Stimulated activated naive CD8-positive, alpha-beta T cell treated with anti-CD3 and anti-CD28 coated beads, Interleukin-15, Interleukin-2, amounts not matched to agents 100 ng/mL and 50 ng/mL, for 24 hours (primary cell): Measurements from ENCODE around the gene UNC93A.
"Not testable (repeated sequence)": the region's sequence is repeated elsewhere in the genome, so short reads cannot be mapped to it uniquely, and the experiment has no call there.

ENCODE experiments used
- H3K27ac Mint-ChIP-seq: one replicate; pipeline ENCODE4 v1.8.0; 2021; ENCODE audit warnings: mild to moderate bottlenecking, mixed read lengths
- H3K27me3 Mint-ChIP-seq: one replicate; pipeline ENCODE4 v1.8.0; 2021; ENCODE audit warnings: mixed read lengths
- H3K36me3 Mint-ChIP-seq: one replicate; pipeline ENCODE4 v1.8.0; 2021; ENCODE audit warnings: low read depth, mixed read lengths
- H3K4me1 Mint-ChIP-seq: one replicate; pipeline ENCODE4 v1.8.0; 2021; ENCODE audit warnings: low read depth, mixed read lengths
- H3K4me3 Mint-ChIP-seq: one replicate; pipeline ENCODE4 v1.8.0; 2021; ENCODE audit warnings: mild to moderate bottlenecking, mixed read lengths
- H3K9me3 Mint-ChIP-seq: one replicate; pipeline ENCODE4 v1.8.0; 2021; ENCODE audit warnings: mixed read lengths

Gene UNC93A

GRCh38 chr6:167308207-167308606 lies 17.1 kb downstream of the UNC93A start:
- Mint-ChIP-seq H3K27ac (no peak overlapping the region), H3K9me3 (no peaks in the 10 kb centered on the region), H3K4me1 (no peaks in the 10 kb centered on the region), H3K27me3 (peaks cover 7% of the 10 kb centered on the region), H3K4me3 (no peak overlapping the region), H3K36me3 (no peaks in the 10 kb centered on the region)

GRCh38 chr6:167309355-167310192 lies 18.5 kb downstream of the UNC93A start:
- not testable (repeated sequence) for H3K9me3 Mint-ChIP-seq, H3K27me3 Mint-ChIP-seq, H3K36me3 Mint-ChIP-seq, H3K27ac Mint-ChIP-seq, H3K4me1 Mint-ChIP-seq, H3K4me3 Mint-ChIP-seq

- no peaks in the 10 kb centered on the region for H3K36me3 Mint-ChIP-seq
- no peak overlapping the region for H3K4me3 Mint-ChIP-seq
- no peak overlapping the region for H3K27ac Mint-ChIP-seq
- peaks cover 4% of the 10 kb centered on the region for H3K27me3 Mint-ChIP-seq
- no peaks in the 10 kb centered on the region for H3K4me1 Mint-ChIP-seq
- H3K9me3 Mint-ChIP-seq: no peaks in the 10 kb centered on the region
Measured at GRCh38 chr6:167311286-167311685, 20.2 kb downstream of the UNC93A start.

GRCh38 chr6:167311691-167312090 lies 20.6 kb downstream of the UNC93A start:
- not testable (repeated sequence) for H3K36me3 Mint-ChIP-seq, H3K9me3 Mint-ChIP-seq, H3K4me3 Mint-ChIP-seq, H3K4me1 Mint-ChIP-seq, H3K27me3 Mint-ChIP-seq, H3K27ac Mint-ChIP-seq

- Mint-ChIP-seq H3K27me3 (peaks cover 20% of the 10 kb centered on the region), H3K4me3 (no peak overlapping the region), H3K9me3 (no peaks in the 10 kb centered on the region), H3K4me1 (no peaks in the 10 kb centered on the region), H3K27ac (no peak overlapping the region), H3K36me3 (no peaks in the 10 kb centered on the region)
Measured at GRCh38 chr6:167314180-167314821, 23.2 kb downstream of the UNC93A start.

- H3K27ac Mint-ChIP-seq: no peak overlapping the region
- no peaks in the 10 kb centered on the region for H3K4me1 Mint-ChIP-seq
- no peaks in the 10 kb centered on the region for H3K9me3 Mint-ChIP-seq
- peaks cover 23% of the 10 kb centered on the region for H3K27me3 Mint-ChIP-seq
- no peak overlapping the region for H3K4me3 Mint-ChIP-seq
- no peaks in the 10 kb centered on the region for H3K36me3 Mint-ChIP-seq
Measured at GRCh38 chr6:167317172-167317571, 26.1 kb downstream of the UNC93A start.

- H3K4me1 Mint-ChIP-seq, H3K4me3 Mint-ChIP-seq: not testable (repeated sequence)
Measured at GRCh38 chr6:167318354-167318753, 27.2 kb downstream of the UNC93A start.

GRCh38 chr6:167318856-167319255 lies 27.7 kb downstream of the UNC93A start:
- H3K4me1 Mint-ChIP-seq, H3K9me3 Mint-ChIP-seq, H3K4me3 Mint-ChIP-seq, H3K36me3 Mint-ChIP-seq, H3K27ac Mint-ChIP-seq: not testable (repeated sequence)
- H3K27me3 Mint-ChIP-seq: peaks cover 19% of the 10 kb centered on the region

More at GRCh38 chr6:167318354-167318753, 27.2 kb downstream of the UNC93A start:
- not testable (repeated sequence) for H3K36me3 Mint-ChIP-seq, H3K9me3 Mint-ChIP-seq, H3K27ac Mint-ChIP-seq
- peaks cover 19% of the 10 kb centered on the region for H3K27me3 Mint-ChIP-seq

- not testable (repeated sequence) for H3K4me3 Mint-ChIP-seq, H3K9me3 Mint-ChIP-seq, H3K36me3 Mint-ChIP-seq, H3K4me1 Mint-ChIP-seq, H3K27ac Mint-ChIP-seq
- peaks cover 19% of the 10 kb centered on the region for H3K27me3 Mint-ChIP-seq
Measured at GRCh38 chr6:167319856-167320753, 29.0 kb downstream of the UNC93A start.

GRCh38 chr6:167320754-167321056 lies 29.6 kb downstream of the UNC93A start:
- not testable (repeated sequence) for H3K27ac Mint-ChIP-seq, H3K36me3 Mint-ChIP-seq, H3K4me1 Mint-ChIP-seq, H3K9me3 Mint-ChIP-seq, H3K4me3 Mint-ChIP-seq
- peaks cover 19% of the 10 kb centered on the region for H3K27me3 Mint-ChIP-seq

- H3K9me3 Mint-ChIP-seq, H3K4me3 Mint-ChIP-seq, H3K36me3 Mint-ChIP-seq, H3K27ac Mint-ChIP-seq, H3K4me1 Mint-ChIP-seq: not testable (repeated sequence)
- peaks cover 20% of the 10 kb centered on the region for H3K27me3 Mint-ChIP-seq
Measured at GRCh38 chr6:167321185-167321584, 30.1 kb downstream of the UNC93A start.

GRCh38 chr6:167323111-167323510 lies 32.0 kb downstream of the UNC93A start:
- H3K27ac Mint-ChIP-seq: no peak overlapping the region
- no peaks in the 10 kb centered on the region for H3K36me3 Mint-ChIP-seq
- H3K27me3 Mint-ChIP-seq: peaks cover 11% of the 10 kb centered on the region
- no peaks in the 10 kb centered on the region for H3K9me3 Mint-ChIP-seq
- no peaks in the 10 kb centered on the region for H3K4me1 Mint-ChIP-seq
- H3K4me3 Mint-ChIP-seq: no peak overlapping the region

- H3K36me3 Mint-ChIP-seq: no peaks in the 10 kb centered on the region
- H3K4me1 Mint-ChIP-seq: no peaks in the 10 kb centered on the region
- no peak overlapping the region for H3K27ac Mint-ChIP-seq
- H3K27me3 Mint-ChIP-seq: peaks cover 12% of the 10 kb centered on the region
- H3K4me3 Mint-ChIP-seq: no peak overlapping the region
- no peaks in the 10 kb centered on the region for H3K9me3 Mint-ChIP-seq
Measured at GRCh38 chr6:167324111-167324510, 33.0 kb downstream of the UNC93A start.

- Mint-ChIP-seq H3K27ac (no peak overlapping the region), H3K4me3 (no peak overlapping the region), H3K4me1 (no peaks in the 10 kb centered on the region), H3K27me3 (peaks cover 10% of the 10 kb centered on the region), H3K9me3 (no peaks in the 10 kb centered on the region), H3K36me3 (no peaks in the 10 kb centered on the region)
Measured at GRCh38 chr6:167325766-167326165, 34.7 kb downstream of the UNC93A start.

- H3K36me3 Mint-ChIP-seq: no peaks in the 10 kb centered on the region
- no peak overlapping the region for H3K4me3 Mint-ChIP-seq
- no peak overlapping the region for H3K27ac Mint-ChIP-seq
- peaks cover 7% of the 10 kb centered on the region for H3K27me3 Mint-ChIP-seq
- no peaks in the 10 kb centered on the region for H3K9me3 Mint-ChIP-seq
- H3K4me1 Mint-ChIP-seq: no peaks in the 10 kb centered on the region
Measured at GRCh38 chr6:167327391-167327790, 36.3 kb downstream of the UNC93A start.
